Progenitor cell of endocrine pancreas (in vitro differentiated cells): ENCODE results near the gene EED. TPM values are rescaled to one million over a fixed set of nuclear protein-coding genes. Genes with fewer than 3 reads are reported as not detected.

Experiments used
- DNase-seq: peaks from one replicate; pipeline ENCODE4 v3.0.0; 2021; ENCODE audit warnings: low spot score; ENCODE audit not compliant: unreplicated experiment
- H3K27ac Mint-ChIP-seq: 2 replicates; pipeline ENCODE4 v1.8.0; 2021; ENCODE audit warnings: mild to moderate bottlenecking, moderate library complexity, mixed read lengths
- H3K27me3 Mint-ChIP-seq: 2 replicates; pipeline ENCODE4 v1.8.0; 2021; ENCODE audit warnings: mixed read lengths
- H3K36me3 Mint-ChIP-seq: 2 replicates; pipeline ENCODE4 v1.8.0; 2022; ENCODE audit warnings: mixed read lengths; ENCODE audit not compliant: insufficient read depth
- H3K4me1 Mint-ChIP-seq: 2 replicates; pipeline ENCODE4 v1.8.0; 2021; ENCODE audit warnings: low read depth, mixed read lengths
- H3K4me3 Mint-ChIP-seq: 2 replicates; pipeline ENCODE4 v1.8.0; 2021; ENCODE audit warnings: low read depth, mild to moderate bottlenecking, moderate library complexity, mixed read lengths
- H3K9me3 Mint-ChIP-seq: 2 replicates; pipeline ENCODE4 v1.8.0; 2021; ENCODE audit warnings: low read depth, mixed read lengths
- CTCF ChIP-seq: fragments of 200-600 bp; sonication (generic); IDR thresholded peaks from one replicate; pipeline ENCODE4 v1.5.0; 2021; ENCODE audit warnings: antibody characterized with exemption, mild to moderate bottlenecking; ENCODE audit not compliant: unreplicated experiment
- total RNA-seq: library from RNA; stranded (reverse); gene quantifications from 2 replicates; pipeline ENCODE4 v1.2.1, GENCODE V29; 2021

The EED gene
- total RNA-seq, 1 donor from 2014 or later: 34.6 TPM

DNA sequence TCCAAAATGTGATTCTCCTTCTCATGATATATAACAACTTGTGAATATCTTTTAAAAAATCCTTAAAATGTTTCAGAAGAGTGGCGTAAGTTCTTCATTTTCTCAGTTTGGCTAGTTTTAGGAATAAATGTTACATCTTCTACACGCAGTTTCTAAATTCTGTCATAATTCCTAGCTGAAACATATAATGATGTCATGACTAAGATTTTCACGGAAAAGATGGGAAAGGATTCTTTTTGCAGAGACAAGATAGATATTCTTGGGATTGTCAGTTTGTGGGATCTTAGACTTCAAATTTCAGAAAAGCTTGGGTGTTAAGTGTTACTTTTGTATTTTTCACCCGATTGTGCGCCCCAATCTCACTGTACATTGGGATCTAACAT lies 1.7 kb downstream of the EED start:
- no peaks in the 10 kb centered on the region for H3K36me3 Mint-ChIP-seq
- DNase-seq: no peak
- H3K9me3 Mint-ChIP-seq: no peaks in the 10 kb centered on the region
- no peak overlapping the region for H3K27ac Mint-ChIP-seq
- TF ChIP-seq CTCF: no peak
- no peaks in the 10 kb centered on the region for H3K27me3 Mint-ChIP-seq
- peaks cover 18% of the 10 kb centered on the region for H3K4me1 Mint-ChIP-seq
- H3K4me3 Mint-ChIP-seq: no peak overlapping the region

- Mint-ChIP-seq H3K27ac (no peak overlapping the region), H3K36me3 (peaks cover 2% of the 10 kb centered on the region), H3K9me3 (no peaks in the 10 kb centered on the region), H3K27me3 (no peaks in the 10 kb centered on the region), H3K4me3 (no peak overlapping the region), H3K4me1 (peaks cover 18% of the 10 kb centered on the region)
- DNase-seq: no peak
- TF ChIP-seq CTCF: no peak
Measured at GRCh38 chr11:86247608-86248007, 3.1 kb downstream of the EED start.

DNA sequence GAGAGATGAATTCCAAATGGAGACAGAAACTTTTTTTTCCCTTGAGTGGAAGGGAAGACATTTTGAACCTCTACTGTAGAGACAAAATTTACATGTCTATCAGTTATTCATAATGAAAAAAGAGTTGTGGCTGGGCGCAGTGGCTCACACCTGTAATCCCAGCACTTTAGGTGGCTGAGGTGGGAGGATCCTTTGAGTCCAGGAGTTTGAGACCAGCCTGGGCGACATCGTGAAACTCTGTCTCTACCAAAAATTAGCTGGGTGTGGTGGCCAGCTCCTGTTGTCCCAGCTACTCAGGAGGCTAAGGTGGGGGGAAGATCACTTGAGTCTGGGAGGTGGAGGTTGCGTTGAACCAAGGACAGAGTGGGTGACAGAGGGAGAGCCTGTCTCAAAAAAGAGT lies 4.1 kb downstream of the EED start:
- no peak overlapping the region for H3K4me3 Mint-ChIP-seq
- no peak overlapping the region for H3K27ac Mint-ChIP-seq
- no peaks in the 10 kb centered on the region for H3K27me3 Mint-ChIP-seq
- DNase-seq: no peak
- peaks cover 2% of the 10 kb centered on the region for H3K36me3 Mint-ChIP-seq
- H3K9me3 Mint-ChIP-seq: no peaks in the 10 kb centered on the region
- no peak for TF ChIP-seq CTCF
- H3K4me1 Mint-ChIP-seq: peaks cover 18% of the 10 kb centered on the region

GRCh38 chr11:86249307-86250098 lies 5.0 kb downstream of the EED start:
- no peaks in the 10 kb centered on the region for H3K9me3 Mint-ChIP-seq
- DNase-seq: no peak
- no peak overlapping the region for H3K4me3 Mint-ChIP-seq
- TF ChIP-seq CTCF: no peak
- peaks cover 18% of the 10 kb centered on the region for H3K4me1 Mint-ChIP-seq
- H3K36me3 Mint-ChIP-seq: peaks cover 2% of the 10 kb centered on the region
- H3K27ac Mint-ChIP-seq: no peak overlapping the region
- H3K27me3 Mint-ChIP-seq: no peaks in the 10 kb centered on the region

GRCh38 chr11:86251345-86251744 lies 6.8 kb downstream of the EED start:
- no peak for TF ChIP-seq CTCF
- H3K4me1 Mint-ChIP-seq: peaks cover 14% of the 10 kb centered on the region
- peaks cover 3% of the 10 kb centered on the region for H3K36me3 Mint-ChIP-seq
- H3K9me3 Mint-ChIP-seq: no peaks in the 10 kb centered on the region
- no peak for DNase-seq
- no peak overlapping the region for H3K27ac Mint-ChIP-seq
- no peak overlapping the region for H3K4me3 Mint-ChIP-seq
- H3K27me3 Mint-ChIP-seq: no peaks in the 10 kb centered on the region
